Measurements from ENCODE around the gene TFCP2L1.

DNA sequence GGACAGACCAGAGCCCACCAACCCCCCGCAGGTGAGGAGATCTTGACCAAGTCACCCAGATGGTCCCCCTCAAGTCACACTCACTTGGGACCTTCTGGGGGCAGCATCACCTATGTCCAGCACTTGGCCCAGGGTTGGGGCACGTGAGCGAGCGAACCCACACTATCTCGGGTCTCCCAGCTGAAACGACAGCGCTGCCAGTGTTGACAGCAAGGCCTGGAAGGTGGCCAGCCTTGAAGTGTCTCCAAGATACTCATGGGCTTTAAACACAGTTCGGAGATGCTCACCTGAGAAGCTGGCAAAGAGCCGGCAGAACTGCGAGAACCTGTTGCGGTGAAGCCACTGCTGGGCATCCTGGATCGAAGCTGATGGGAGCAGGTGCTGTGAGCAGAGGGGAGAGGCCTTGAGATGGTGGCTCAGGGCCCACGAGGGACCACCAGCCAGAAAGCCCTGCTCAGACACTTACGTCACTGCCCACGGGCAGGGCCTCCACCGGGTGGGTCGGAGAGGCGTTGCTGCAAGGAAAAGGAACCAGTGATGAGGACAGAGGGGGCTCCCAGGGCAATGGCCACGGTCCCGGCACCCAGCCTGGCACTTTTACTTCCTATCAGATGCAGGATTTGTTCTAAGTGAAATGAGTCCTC, 47.5 kb downstream of the TFCP2L1 start:
- TF ChIP-seq, protein P1, sequence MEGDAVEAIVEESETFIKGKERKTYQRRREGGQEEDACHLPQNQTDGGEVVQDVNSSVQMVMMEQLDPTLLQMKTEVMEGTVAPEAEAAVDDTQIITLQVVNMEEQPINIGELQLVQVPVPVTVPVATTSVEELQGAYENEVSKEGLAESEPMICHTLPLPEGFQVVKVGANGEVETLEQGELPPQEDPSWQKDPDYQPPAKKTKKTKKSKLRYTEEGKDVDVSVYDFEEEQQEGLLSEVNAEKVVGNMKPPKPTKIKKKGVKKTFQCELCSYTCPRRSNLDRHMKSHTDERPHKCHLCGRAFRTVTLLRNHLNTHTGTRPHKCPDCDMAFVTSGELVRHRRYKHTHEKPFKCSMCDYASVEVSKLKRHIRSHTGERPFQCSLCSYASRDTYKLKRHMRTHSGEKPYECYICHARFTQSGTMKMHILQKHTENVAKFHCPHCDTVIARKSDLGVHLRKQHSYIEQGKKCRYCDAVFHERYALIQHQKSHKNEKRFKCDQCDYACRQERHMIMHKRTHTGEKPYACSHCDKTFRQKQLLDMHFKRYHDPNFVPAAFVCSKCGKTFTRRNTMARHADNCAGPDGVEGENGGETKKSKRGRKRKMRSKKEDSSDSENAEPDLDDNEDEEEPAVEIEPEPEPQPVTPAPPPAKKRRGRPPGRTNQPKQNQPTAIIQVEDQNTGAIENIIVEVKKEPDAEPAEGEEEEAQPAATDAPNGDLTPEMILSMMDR (IDR thresholded peaks at IDR 0.05) = no peak
- TF ChIP-seq POLR2A (IDR thresholded peaks at IDR 0.05) = no peak
